Omental fat pad (tissue), 4 donors: ENCODE results near the gene CBX1. TPM values are rescaled to one million over a fixed set of nuclear protein-coding genes. Genes with fewer than 3 reads are reported as not detected.

Experiments used
- ATAC-seq: fragments of 150-250 bp; one replicate; pipeline ENCODE4 v1.9.1; 2016; ENCODE audit warnings: mild to moderate bottlenecking, moderate library complexity; ENCODE audit not compliant: low FRiP score
- DNase-seq: peaks from one replicate; pipeline ENCODE4 v3.0.0-alpha.2; 2019; ENCODE audit warnings: low spot score
- CTCF ChIP-seq, 3 donors: fragments of 450-650 bp; IDR thresholded peaks; one replicate each; pipeline ENCODE4 v1.5.1; 2016 to 2017; ENCODE audit warnings: antibody characterized with exemption in 3 of 3, mild to moderate bottlenecking in 3 of 3, moderate library complexity in 2 of 3
- total RNA-seq, 4 donors: library from RNA; depleted of rRNA; stranded (reverse); fragments of >200 nt; gene quantifications; one replicate each; pipeline ENCODE4 v1.1.0, GENCODE V29; 2016

The CBX1 gene
- total RNA-seq, 4 donors from 2014 or later: 16.0 to 28.9 (median 24.1) TPM

- no peak for ATAC-seq
- TF ChIP-seq CTCF (IDR thresholded peaks at IDR 0.05): no peak
These were observed 22.6 kb upstream of the CBX1 start for GRCh38 chr17:48123776-48124388.

DNA sequence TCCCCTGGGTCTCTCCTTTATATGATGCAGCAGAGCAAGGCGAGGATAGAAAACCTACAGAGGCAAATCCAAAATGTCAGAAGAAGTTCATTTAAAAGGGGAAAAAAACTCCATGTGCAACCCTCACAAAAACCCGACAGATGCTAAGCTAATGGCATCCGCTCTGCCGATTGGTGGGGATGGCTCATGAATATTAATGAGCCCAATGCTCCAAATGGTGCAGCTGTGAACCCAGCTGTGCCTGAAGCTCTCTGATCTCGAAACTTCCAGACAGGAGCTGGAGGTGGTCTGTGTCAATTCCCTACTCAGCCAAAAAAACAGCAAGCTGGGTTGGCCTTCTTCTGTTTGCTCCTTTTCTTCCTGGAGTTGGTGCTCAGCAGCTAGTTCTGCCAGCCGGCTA lies 21.8 kb upstream of the CBX1 start:
- TF ChIP-seq CTCF (IDR thresholded peaks at IDR 0.05): no peak
- no peak for DNase-seq
- no peak for ATAC-seq

More at GRCh38 chr17:48123776-48124388, 22.6 kb upstream of the CBX1 start:
- DNase-seq: no peak

DNA sequence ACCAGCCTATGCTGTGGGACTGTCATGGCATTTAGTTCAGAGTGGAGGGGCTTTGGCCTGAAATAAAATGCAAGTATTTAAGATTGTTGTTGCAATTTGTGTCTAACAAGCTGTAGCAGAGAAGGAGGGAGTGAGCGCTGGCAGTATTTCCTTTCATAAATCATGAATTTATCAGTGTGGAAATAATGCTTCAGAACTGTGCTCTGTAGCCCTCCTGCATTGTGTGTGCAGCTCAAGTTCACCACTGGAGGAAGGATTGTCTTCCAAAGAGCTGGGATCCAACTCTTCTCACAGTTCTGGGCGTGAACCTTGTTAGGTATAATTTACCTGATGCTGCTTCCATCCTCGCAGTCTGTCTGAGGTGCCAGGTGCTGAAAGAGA lies 21.4 kb upstream of the CBX1 start:
- no peak for ATAC-seq
- no peak for DNase-seq
- no peak for TF ChIP-seq CTCF (IDR thresholded peaks at IDR 0.05)

- no peak for TF ChIP-seq CTCF (IDR thresholded peaks at IDR 0.05)
- DNase-seq (no peak), ATAC-seq (no peak)
These were observed 20.8 kb upstream of the CBX1 start for GRCh38 chr17:48121923-48122664.

DNA sequence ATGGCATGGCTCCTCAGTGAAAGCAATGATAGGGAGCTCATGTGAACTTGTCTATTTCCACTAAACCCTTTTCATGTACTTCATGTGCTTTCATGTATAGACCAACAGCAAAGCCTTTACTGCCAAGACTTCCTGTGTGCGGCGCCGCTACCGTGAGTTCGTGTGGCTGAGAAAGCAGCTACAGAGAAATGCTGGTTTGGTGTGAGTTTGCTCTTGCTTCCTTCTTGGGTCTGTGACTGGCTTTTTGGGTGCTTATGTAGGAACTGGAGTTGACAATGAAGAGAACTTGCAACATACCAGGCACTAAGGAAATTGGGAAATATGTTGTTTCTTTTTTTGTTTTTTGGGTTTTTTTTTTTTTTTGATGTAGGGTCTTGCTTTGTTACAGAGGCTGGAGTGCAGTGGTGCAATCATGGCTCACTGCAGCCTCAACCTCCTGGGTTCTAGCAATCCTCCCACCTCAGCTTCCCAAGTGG lies 12.0 kb upstream of the CBX1 start:
- no peak for TF ChIP-seq CTCF (IDR thresholded peaks at IDR 0.05)
- DNase-seq: no peak
- no peak for ATAC-seq

GRCh38 chr17:48111937-48112241 lies 10.6 kb upstream of the CBX1 start:
- TF ChIP-seq CTCF (IDR thresholded peaks at IDR 0.05): no peak
- DNase-seq (no peak), ATAC-seq (no peak)

DNA sequence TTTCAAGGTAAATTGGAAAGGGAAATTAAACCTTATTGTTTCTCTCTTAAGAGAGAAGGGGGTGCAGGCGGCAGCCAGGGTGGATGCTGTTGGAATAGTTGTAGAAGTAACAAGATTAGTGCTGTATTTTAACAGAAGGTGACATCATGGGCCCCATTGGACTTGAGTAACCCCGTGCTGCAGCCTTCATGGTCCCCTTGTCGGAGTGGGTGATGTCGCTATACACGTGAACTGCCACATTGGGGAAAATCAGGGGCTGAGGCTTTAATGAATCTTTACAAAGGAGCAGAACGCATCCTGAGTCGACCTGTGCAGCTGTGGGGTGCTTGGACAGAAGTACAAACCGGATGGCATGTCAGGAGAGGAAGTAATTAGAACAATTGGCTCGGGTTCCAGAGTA lies 9.5 kb upstream of the CBX1 start:
- ATAC-seq (no peak), DNase-seq (no peak)
- no peak for TF ChIP-seq CTCF (IDR thresholded peaks at IDR 0.05)
